ENCODE results near the gene MLPH. TPM values are rescaled to one million over a fixed set of nuclear protein-coding genes. Genes with fewer than 3 reads are reported as not detected.

MLPH gene
- polyA plus RNA-seq, 3 donors: not detected

DNA sequence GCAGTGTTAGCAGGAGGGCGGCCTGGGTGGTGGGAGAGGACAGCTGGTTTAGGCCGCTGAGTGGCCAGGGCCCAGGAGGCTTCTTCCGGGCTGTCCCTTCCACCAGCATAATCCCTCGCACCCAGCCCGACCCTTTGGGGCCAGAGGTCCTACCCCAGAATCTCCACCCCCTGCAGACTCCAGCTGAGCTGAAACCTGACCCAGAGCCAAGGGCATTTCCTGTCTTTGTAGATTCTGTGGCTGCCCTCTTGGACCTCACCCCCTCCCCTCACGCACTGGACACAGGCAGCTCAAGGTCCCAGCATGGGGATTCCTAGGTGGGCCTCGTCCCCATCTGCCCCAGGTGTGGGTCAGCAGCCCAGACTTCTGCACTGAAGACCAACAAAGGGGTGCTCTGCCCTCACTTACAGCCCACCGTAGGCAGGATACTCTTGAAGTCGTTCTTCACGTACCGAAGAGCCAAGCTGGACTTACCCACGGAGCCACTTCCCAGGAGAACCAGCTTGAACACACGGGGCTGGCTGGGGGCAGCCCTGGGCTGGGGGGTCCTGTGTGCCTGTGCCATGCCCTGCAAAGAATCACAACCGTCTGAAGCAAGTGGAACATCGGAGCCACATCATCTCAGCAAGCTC lies 98.7 kb downstream of the MLPH start:
- no peak overlapping the region for H3K4me2 ChIP-seq (replicated peaks; ENCODE audit: extremely low read depth, low read length, poor library complexity, severe bottlenecking)
- H3K27me3 ChIP-seq (ENCODE audit: control insufficient read depth in 2 of 2, insufficient read depth in 2 of 2, low read length in 2 of 2): no peaks in the 10 kb centered on the region
- no peak overlapping the region for H3K27ac ChIP-seq (ENCODE audit: low read depth in 1 of 2, low read length in 2 of 2)
- Mint-ChIP-seq H3K9me3 (peaks cover 0 to 3% (median 0%) of the 10 kb centered on the region in 7 donors), H3K4me1 (peaks cover 2% of the 10 kb centered on the region), H3K27me3 (ENCODE audit: low read depth in 3 of 3) (peaks cover 4 to 7% (median 5%) of the 10 kb centered on the region in 3 donors), H3K36me3 (no peaks in the 10 kb centered on the region), H3K4me3 (no peak overlapping the region), H3K27ac (peak overlapping the region in 1 of 7 donors; percentile 43)
- no peaks in the 10 kb centered on the region for H4K20me1 ChIP-seq (ENCODE audit: insufficient read depth, low read length)
- TF ChIP-seq, protein P1, sequence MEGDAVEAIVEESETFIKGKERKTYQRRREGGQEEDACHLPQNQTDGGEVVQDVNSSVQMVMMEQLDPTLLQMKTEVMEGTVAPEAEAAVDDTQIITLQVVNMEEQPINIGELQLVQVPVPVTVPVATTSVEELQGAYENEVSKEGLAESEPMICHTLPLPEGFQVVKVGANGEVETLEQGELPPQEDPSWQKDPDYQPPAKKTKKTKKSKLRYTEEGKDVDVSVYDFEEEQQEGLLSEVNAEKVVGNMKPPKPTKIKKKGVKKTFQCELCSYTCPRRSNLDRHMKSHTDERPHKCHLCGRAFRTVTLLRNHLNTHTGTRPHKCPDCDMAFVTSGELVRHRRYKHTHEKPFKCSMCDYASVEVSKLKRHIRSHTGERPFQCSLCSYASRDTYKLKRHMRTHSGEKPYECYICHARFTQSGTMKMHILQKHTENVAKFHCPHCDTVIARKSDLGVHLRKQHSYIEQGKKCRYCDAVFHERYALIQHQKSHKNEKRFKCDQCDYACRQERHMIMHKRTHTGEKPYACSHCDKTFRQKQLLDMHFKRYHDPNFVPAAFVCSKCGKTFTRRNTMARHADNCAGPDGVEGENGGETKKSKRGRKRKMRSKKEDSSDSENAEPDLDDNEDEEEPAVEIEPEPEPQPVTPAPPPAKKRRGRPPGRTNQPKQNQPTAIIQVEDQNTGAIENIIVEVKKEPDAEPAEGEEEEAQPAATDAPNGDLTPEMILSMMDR (IDR thresholded peaks at IDR 0.05): no peak
- intact Hi-C loops (cut with micrococcal nuclease): no loop called here
- no peaks in the 10 kb centered on the region for H3K9me3 ChIP-seq (replicated peaks in 1 of 2; ENCODE audit: control insufficient read depth in 1 of 2, insufficient read depth in 1 of 2, low read length in 2 of 2)
- H2AFZ ChIP-seq (ENCODE audit: insufficient read depth, low read depth, low read length, poor library complexity, severe bottlenecking): no peak overlapping the region
- H3K4me3 ChIP-seq (replicated peaks in 1 of 3; ENCODE audit: low read depth in 2 of 3, low read length in 3 of 3): no peak overlapping the region
- H3K79me2 ChIP-seq (ENCODE audit: insufficient read depth, low read length): no peaks in the 10 kb centered on the region
- 94% methylated on average over 13 of the region's 15 CpGs for WGBS (ENCODE audit: insufficient coverage)
- DNase-seq: no peak
- no peaks in the 10 kb centered on the region for H3K36me3 ChIP-seq (replicated peaks in 1 of 2; ENCODE audit: control insufficient read depth in 1 of 2, insufficient read depth in 2 of 2, low read length in 2 of 2)
- peaks cover under 1 to 3% of the 10 kb centered on the region in 2 donors for H3K4me1 ChIP-seq (ENCODE audit: control insufficient read depth in 1 of 2, insufficient read depth in 2 of 2, low read length in 2 of 2)
- H3K9ac ChIP-seq (ENCODE audit: insufficient read depth, low read length, poor library complexity, severe bottlenecking): no peak overlapping the region

DNA sequence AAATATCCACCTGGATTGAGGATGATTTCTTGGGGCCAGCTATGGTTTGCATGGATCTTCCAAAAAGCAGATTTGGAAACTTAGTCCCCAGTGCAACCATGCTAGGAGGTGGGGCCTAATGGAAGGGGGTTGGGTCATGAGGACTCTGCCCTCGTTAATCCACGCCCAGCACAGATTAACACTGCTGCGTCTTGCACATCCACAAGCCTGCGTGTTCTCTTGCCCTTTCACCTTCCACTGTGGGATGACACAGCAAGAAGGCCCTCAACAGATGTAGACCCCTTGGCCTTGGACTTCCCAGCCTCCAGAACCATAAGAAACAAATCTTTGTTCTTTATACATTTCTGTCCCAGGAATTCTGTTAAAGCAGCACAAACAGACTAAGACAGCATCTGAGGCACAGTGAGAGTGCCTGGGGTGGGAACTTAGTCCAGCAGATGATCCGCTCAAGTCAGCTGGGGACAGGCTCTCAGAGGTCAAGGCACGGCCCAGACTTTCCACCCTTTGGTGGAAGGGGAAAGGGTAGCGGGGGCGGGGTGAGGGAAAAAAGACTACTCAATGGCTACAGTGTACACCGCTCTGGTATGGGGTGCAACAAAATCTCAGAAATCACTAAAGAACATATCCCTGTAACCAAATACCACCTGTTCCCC lies 101.1 kb downstream of the MLPH start:
- intact Hi-C loops (cut with micrococcal nuclease): no loop called here
- Histone ChIP-seq H2AFZ (ENCODE audit: insufficient read depth, low read depth, low read length, poor library complexity, severe bottlenecking) (no peak overlapping the region), H3K4me3 (replicated peaks in 1 of 3; ENCODE audit: low read depth in 2 of 3, low read length in 3 of 3) (no peak overlapping the region), H3K4me1 (ENCODE audit: control insufficient read depth in 1 of 2, insufficient read depth in 2 of 2, low read length in 2 of 2) (peaks cover 12 to 15% of the 10 kb centered on the region in 2 donors), H3K27me3 (ENCODE audit: control insufficient read depth in 2 of 2, insufficient read depth in 2 of 2, low read length in 2 of 2) (no peaks in the 10 kb centered on the region), H3K36me3 (replicated peaks in 1 of 2; ENCODE audit: control insufficient read depth in 1 of 2, insufficient read depth in 2 of 2, low read length in 2 of 2) (no peaks in the 10 kb centered on the region), H3K4me2 (replicated peaks; ENCODE audit: extremely low read depth, low read length, poor library complexity, severe bottlenecking) (no peak overlapping the region), H3K79me2 (ENCODE audit: insufficient read depth, low read length) (no peaks in the 10 kb centered on the region), H3K9ac (ENCODE audit: insufficient read depth, low read length, poor library complexity, severe bottlenecking) (no peak overlapping the region), H3K9me3 (replicated peaks in 1 of 2; ENCODE audit: control insufficient read depth in 1 of 2, insufficient read depth in 1 of 2, low read length in 2 of 2) (no peaks in the 10 kb centered on the region), H3K27ac (ENCODE audit: low read depth in 1 of 2, low read length in 2 of 2) (no peak overlapping the region), H4K20me1 (ENCODE audit: insufficient read depth, low read length) (no peaks in the 10 kb centered on the region)
- Mint-ChIP-seq H3K4me3 (no peak overlapping the region), H3K4me1 (peaks cover 14% of the 10 kb centered on the region), H3K27me3 (ENCODE audit: low read depth in 3 of 3) (peaks cover 5 to 7% (median 7%) of the 10 kb centered on the region in 3 donors), H3K9me3 (peaks cover 0 to 6% (median 0%) of the 10 kb centered on the region in 7 donors), H3K27ac (no peak overlapping the region), H3K36me3 (no peaks in the 10 kb centered on the region)
- no peak for DNase-seq
- WGBS (ENCODE audit: insufficient coverage): 89% methylated on average over 4 of the region's 9 CpGs
- TF ChIP-seq, protein P1 (IDR thresholded peaks at IDR 0.05): no peak

All from CD14-positive monocyte (primary cell).